Mesothelial cell of epicardium (in vitro differentiated cells): ENCODE measurements around the gene SFSWAP. TPM values are rescaled to one million over a fixed set of nuclear protein-coding genes. Genes with fewer than 3 reads are reported as not detected.

Experiments used
- DNase-seq, 2 experiments: peaks; one replicate each; pipeline ENCODE4 v3.0.0; 2021; ENCODE audit warnings: low spot score in 2 of 2; ENCODE audit not compliant: unreplicated experiment in 2 of 2
- H3K27ac Mint-ChIP-seq: 2 replicates; pipeline ENCODE4 v1.8.0; 2021; ENCODE audit warnings: mixed read lengths
- H3K27me3 Mint-ChIP-seq: 2 replicates; pipeline ENCODE4 v1.8.0; 2021; ENCODE audit warnings: low read depth, mixed read lengths
- H3K36me3 Mint-ChIP-seq: 2 replicates; pipeline ENCODE4 v1.8.0; 2021; ENCODE audit warnings: mixed read lengths
- H3K4me1 Mint-ChIP-seq: 2 replicates; pipeline ENCODE4 v1.8.0; 2021; ENCODE audit warnings: mixed read lengths
- H3K4me3 Mint-ChIP-seq: 2 replicates; pipeline ENCODE4 v1.8.0; 2021; ENCODE audit warnings: mild to moderate bottlenecking, moderate library complexity, mixed read lengths
- H3K9me3 Mint-ChIP-seq: 2 replicates; pipeline ENCODE4 v1.8.0; 2021; ENCODE audit warnings: mixed read lengths
- CTCF ChIP-seq: fragments of 200-600 bp; sonication (generic); IDR thresholded peaks from one replicate; pipeline ENCODE4 v1.5.0; 2021; ENCODE audit warnings: antibody characterized with exemption; ENCODE audit not compliant: unreplicated experiment
- total RNA-seq: library from RNA; stranded (reverse); gene quantifications from 3 replicates; pipeline ENCODE4 v1.2.1, GENCODE V29; 2021

The SFSWAP gene
- total RNA-seq, 1 donor from 2014 or later, result 73.0 TPM

GRCh38 chr12:131817241-131817640 is 106.4 kb downstream of the SFSWAP start:
- no peak for TF ChIP-seq CTCF
- DNase-seq, result no peak
- Mint-ChIP-seq H3K27ac (no peak overlapping the region), H3K9me3 (peaks cover 7% of the 10 kb centered on the region), H3K4me3 (no peak overlapping the region), H3K36me3 (peaks cover 4% of the 10 kb centered on the region), H3K27me3 (peaks cover 2% of the 10 kb centered on the region), H3K4me1 (no peaks in the 10 kb centered on the region)

- Mint-ChIP-seq H3K9me3 (no peaks in the 10 kb centered on the region), H3K36me3 (no peaks in the 10 kb centered on the region), H3K27me3 (peaks cover 5% of the 10 kb centered on the region), H3K4me3 (no peak overlapping the region), H3K27ac (no peak overlapping the region), H3K4me1 (no peaks in the 10 kb centered on the region)
- no peak for TF ChIP-seq CTCF
- DNase-seq, result no peak
Measured at GRCh38 chr12:131818821-131819585, 108.1 kb downstream of the SFSWAP start.

GRCh38 chr12:131824450-131824849 is 113.6 kb downstream of the SFSWAP start:
- no peak for TF ChIP-seq CTCF
- peaks cover 41% of the 10 kb centered on the region for H3K27me3 Mint-ChIP-seq
- no peak overlapping the region for H3K4me3 Mint-ChIP-seq
- H3K4me1 Mint-ChIP-seq, result peaks cover 3% of the 10 kb centered on the region
- DNase-seq, result no peak
- H3K27ac Mint-ChIP-seq, result no peak overlapping the region
- H3K36me3 Mint-ChIP-seq, result no peaks in the 10 kb centered on the region
- no peaks in the 10 kb centered on the region for H3K9me3 Mint-ChIP-seq

- H3K4me1 Mint-ChIP-seq, result peaks cover 4% of the 10 kb centered on the region
- DNase-seq, result no peak
- no peaks in the 10 kb centered on the region for H3K9me3 Mint-ChIP-seq
Measured at GRCh38 chr12:131825146-131825892, 114.4 kb downstream of the SFSWAP start.

More at GRCh38 chr12:131825146-131825892, 114.4 kb downstream of the SFSWAP start:
- TF ChIP-seq CTCF, result no peak
- H3K4me3 Mint-ChIP-seq, result no peak overlapping the region
- H3K36me3 Mint-ChIP-seq, result no peaks in the 10 kb centered on the region
- H3K27ac Mint-ChIP-seq, result no peak overlapping the region
- peaks cover 47% of the 10 kb centered on the region for H3K27me3 Mint-ChIP-seq
